CD4-positive, alpha-beta T cell (primary cell): ENCODE results near the gene ARHGEF37. TPM values are rescaled to one million over a fixed set of nuclear protein-coding genes. Genes with fewer than 3 reads are reported as not detected.

Source experiments
- ATAC-seq: fragments of 200-7000 bp; cut with Tn5 transposase; one replicate; pipeline ENCODE4 v1.10.0; 2022; ENCODE audit warnings: mild to moderate bottlenecking; ENCODE audit not compliant: poor library complexity
- CTCF ChIA-PET: fragments of 350-600 bp; sonication (Branson Sonifier 250); formaldehyde crosslinking; loops from one replicate; lab custom pipeline; 2021; ENCODE audit warnings: antibody characterized with exemption, inconsistent platforms; lab: Charles Lee
- POLR2A ChIA-PET: fragments of 350-600 bp; sonication (Branson Sonifier 250); formaldehyde crosslinking; loops from one replicate; lab custom pipeline; 2021; ENCODE audit warnings: antibody characterized with exemption, inconsistent platforms; lab: Charles Lee
- DNase-seq, 14 experiments: peaks; one replicate each; pipeline ENCODE4 v3.0.0-alpha.2; 2013 to 2020; ENCODE audit warnings: mixed read lengths in 2 of 14
- H3K27ac ChIP-seq, 2 donors: one replicate each; pipeline versions ENCODE4 v1.5.1 to v1.7.0; 2013; ENCODE audit warnings: low read length in 2 of 2, low read depth in 1 of 2, mild to moderate bottlenecking in 1 of 2
- H3K27me3 ChIP-seq, 2 experiments: 1 replicate in 1 of 2; 2 replicates in 1 of 2; pipeline versions ENCODE4 v1.6.1 to v1.7.0; 2013; ENCODE audit warnings: low read length in 2 of 2, control low read depth in 1 of 2, mild to moderate bottlenecking in 1 of 2, moderate library complexity in 1 of 2; ENCODE audit not compliant: insufficient read depth in 2 of 2, control insufficient read depth in 1 of 2
- H3K36me3 ChIP-seq: one replicate; pipeline ENCODE4 v1.6.1; 2013; ENCODE audit warnings: low read length, control low read depth; ENCODE audit not compliant: insufficient read depth
- H3K4me1 ChIP-seq: one replicate; pipeline ENCODE4 v1.6.1; 2013; ENCODE audit warnings: low read length, control low read depth; ENCODE audit not compliant: insufficient read depth
- H3K4me3 ChIP-seq: one replicate; pipeline ENCODE4 v1.5.1; 2013; ENCODE audit warnings: mild to moderate bottlenecking, low read length, moderate library complexity
- H3K9me3 ChIP-seq, 2 experiments: 1 replicate in 1 of 2; 2 replicates in 1 of 2; pipeline versions ENCODE4 v1.6.1 to v1.7.0; 2013; ENCODE audit warnings: low read length in 2 of 2, mild to moderate bottlenecking in 2 of 2, control low read depth in 1 of 2, moderate library complexity in 1 of 2; ENCODE audit not compliant: control insufficient read depth in 1 of 2, insufficient read depth in 1 of 2
- H3K27ac Mint-ChIP-seq: one replicate; pipeline ENCODE4 v1.8.0; 2020; ENCODE audit warnings: mixed read lengths
- H3K27me3 Mint-ChIP-seq: one replicate; pipeline ENCODE4 v1.8.0; 2021; ENCODE audit warnings: mixed read lengths
- H3K36me3 Mint-ChIP-seq: one replicate; pipeline ENCODE4 v1.8.0; 2021; ENCODE audit warnings: low read depth, mixed read lengths
- H3K4me1 Mint-ChIP-seq: one replicate; pipeline ENCODE4 v1.8.0; 2021; ENCODE audit warnings: low read depth, mixed read lengths
- H3K4me3 Mint-ChIP-seq: one replicate; pipeline ENCODE4 v1.8.0; 2020; ENCODE audit warnings: mild to moderate bottlenecking, mixed read lengths
- H3K9me3 Mint-ChIP-seq: one replicate; pipeline ENCODE4 v1.8.0; 2020; ENCODE audit warnings: mixed read lengths
- CTCF ChIP-seq: fragments of 200-600 bp; IDR thresholded peaks from one replicate; pipeline ENCODE4 v1.8.0; 2022; ENCODE audit warnings: antibody characterized with exemption, mild to moderate bottlenecking
- intact Hi-C, 2 experiments: fragments of 100-400 bp; cut with DNase I in 1 of 2; cut with micrococcal nuclease in 1 of 2; formaldehyde crosslinking; loops; one replicate each; pipeline versions ENCODE4 v1.15.1 to v1.9.0; 2023 to 2025; cut with DNase I, micrococcal nuclease
- total RNA-seq, 174 experiments: library from RNA in 2 of 174; stranded (reverse) in 2 of 174; gene quantifications; one replicate each; pipeline ENCODE4 v1.2.3 and lab custom pipeline; 2021 to 2026

Gene ARHGEF37
- total RNA-seq, 2 experiments from 2014 or later = 0.41 TPM; not detected in 1

GRCh38 chr5:149580808-149581191, 498 bp upstream of the ARHGEF37 start:
- intact Hi-C loops = no loop called here
- H3K4me1 ChIP-seq = peaks cover 20% of the 10 kb centered on the region
- H3K9me3 Mint-ChIP-seq = no peaks in the 10 kb centered on the region
- ATAC-seq (no peak), DNase-seq (peak in 1 of 14 experiments; percentile 6)
- POLR2A ChIA-PET = interaction anchor here (1.4 kb wide), 1 partner anchor 30 kb away, joined by 3 read pairs; the partner anchor contains the start of gene CSNK1A1
- H3K4me1 Mint-ChIP-seq = peaks cover 27% of the 10 kb centered on the region
- H3K36me3 Mint-ChIP-seq = no peaks in the 10 kb centered on the region
- H3K27ac Mint-ChIP-seq = no peak overlapping the region
- H3K9me3 ChIP-seq = no peaks in the 10 kb centered on the region
- H3K27me3 Mint-ChIP-seq = peaks cover 4% of the 10 kb centered on the region
- no peak overlapping the region for H3K27ac ChIP-seq
- H3K27me3 ChIP-seq = peaks cover 2 to 4% of the 10 kb centered on the region in 2 experiments
- CTCF ChIA-PET = interaction anchor here (1.4 kb wide), 1 partner anchor 138 kb away, joined by 5 read pairs; no protein-coding TSS in a partner anchor
- H3K36me3 ChIP-seq = no peaks in the 10 kb centered on the region
- H3K4me3 Mint-ChIP-seq = peak overlapping the region; percentile 78
- no peak for TF ChIP-seq CTCF
- peak overlapping the region; percentile 68 for H3K4me3 ChIP-seq

- no peak for DNase-seq
- Histone ChIP-seq H3K4me1 (peaks cover 12% of the 10 kb centered on the region), H3K4me3 (peak overlapping the region; percentile 68), H3K27ac (no peak overlapping the region), H3K27me3 (peaks cover 2 to 4% of the 10 kb centered on the region in 2 experiments), H3K36me3 (no peaks in the 10 kb centered on the region), H3K9me3 (no peaks in the 10 kb centered on the region)
- no peak overlapping the region for H3K27ac Mint-ChIP-seq
- no peaks in the 10 kb centered on the region for H3K36me3 Mint-ChIP-seq
- POLR2A ChIA-PET = interaction anchor here (0.6 to 1.4 kb wide), 2 partner anchors 31 to 154 kb away, joined by 3 read pairs; partner anchors contain the start of gene CSNK1A1
- peak overlapping the region; percentile 77 for H3K4me3 Mint-ChIP-seq
- H3K9me3 Mint-ChIP-seq = no peaks in the 10 kb centered on the region
- H3K4me1 Mint-ChIP-seq = peaks cover 18% of the 10 kb centered on the region
- H3K27me3 Mint-ChIP-seq = peaks cover 4% of the 10 kb centered on the region
- ATAC-seq = no peak
- TF ChIP-seq CTCF = no peak
- intact Hi-C loops = no loop called here
- CTCF ChIA-PET = interaction anchor here (1.4 kb wide), 1 partner anchor 11 kb away, joined by 4 read pairs; no protein-coding TSS in a partner anchor
Observed at GRCh38 chr5:149581931-149582768, 852 bp downstream of the ARHGEF37 start.

- Mint-ChIP-seq H3K4me3 (no peak overlapping the region), H3K4me1 (peaks cover 18% of the 10 kb centered on the region), H3K9me3 (no peaks in the 10 kb centered on the region), H3K27ac (no peak overlapping the region), H3K36me3 (no peaks in the 10 kb centered on the region), H3K27me3 (peaks cover 4% of the 10 kb centered on the region)
- ChIA-PET CTCF (interaction anchor here (1.4 kb wide), 1 partner anchor 12 kb away, joined by 4 read pairs; no protein-coding TSS in a partner anchor), POLR2A (no interaction called here)
- DNase-seq (no peak), ATAC-seq (no peak)
- no peaks in the 10 kb centered on the region for H3K36me3 ChIP-seq
- H3K4me3 ChIP-seq = no peak overlapping the region
- intact Hi-C loops = no loop called here
- H3K27me3 ChIP-seq = peaks cover 2 to 4% of the 10 kb centered on the region in 2 experiments
- H3K9me3 ChIP-seq = no peaks in the 10 kb centered on the region
- no peak overlapping the region for H3K27ac ChIP-seq
- no peak for TF ChIP-seq CTCF
- H3K4me1 ChIP-seq = peaks cover 12% of the 10 kb centered on the region
Observed at GRCh38 chr5:149583394-149583793, 2.1 kb downstream of the ARHGEF37 start.
